Left lung (tissue), 10 donors: ENCODE results near the gene USP48. TPM values are rescaled to one million over a fixed set of nuclear protein-coding genes. Genes with fewer than 3 reads are reported as not detected.
A peak's percentile ranks its signal among the peaks of the same experiment; 100 is the strongest.
"Not testable (repeated sequence)": the region's sequence is repeated elsewhere in the genome, so short reads cannot be mapped to it uniquely, and the experiment has no call there.

Experiments used
- ATAC-seq: fragments of 200-7000 bp; cut with Tn5 transposase; one replicate; pipeline ENCODE4 v1.9.1; 2020; ENCODE audit warnings: moderate library complexity
- DNase-seq, 4 donors: peaks; one replicate each; pipeline ENCODE4 v3.0.0-alpha.2; 2013 to 2020
- H3K27ac ChIP-seq, 2 donors: fragments of 200-600 bp; sonication (generic) in 1 of 2; one replicate each; pipeline versions ENCODE4 v1.5.0 to v1.8.0; 2020 to 2021
- H3K27me3 ChIP-seq, 2 donors: fragments of 200-600 bp; sonication (generic) in 1 of 2; one replicate each; pipeline versions ENCODE4 v1.5.0 to v1.8.0; 2020 to 2021
- H3K36me3 ChIP-seq, 2 donors: fragments of 200-600 bp; sonication (generic) in 1 of 2; one replicate each; pipeline versions ENCODE4 v1.5.0 to v1.8.0; 2020 to 2021
- H3K4me1 ChIP-seq, 2 donors: fragments of 200-600 bp; one replicate each; pipeline ENCODE4 v1.8.0; 2021
- H3K4me3 ChIP-seq, 2 donors: fragments of 200-600 bp; sonication (generic) in 1 of 2; one replicate each; pipeline versions ENCODE4 v1.5.0 to v1.8.0; 2020 to 2021; ENCODE audit warnings: mild to moderate bottlenecking in 1 of 2
- H3K9me3 ChIP-seq, 2 donors: fragments of 200-600 bp; sonication (generic) in 1 of 2; one replicate each; pipeline versions ENCODE4 v1.5.0 to v1.8.0; 2020 to 2021
- intact Hi-C, 2 donors: fragments of 100-400 bp; cut with DNase I; formaldehyde crosslinking; loops; one replicate each; pipeline versions ENCODE4 v1.11.2 to v1.14.2; 2022
- polyA plus RNA-seq, 6 donors: library from polyadenylated mRNA; unstranded; fragments of 120-200 nt; gene quantifications; one replicate each; pipeline ENCODE4 v1.2.1, GENCODE V29; 2013; ENCODE audit not compliant: insufficient read length in 6 of 6
- total RNA-seq, 2 donors: library from RNA; stranded (reverse); fragmentation: NEBNext Ultra II Directional; extraction: Animal tissue kit (Norgen Biotek cat#: 25700); gene quantifications; one replicate each; pipeline ENCODE4 v1.2.1, GENCODE V29; 2021
- TF ChIP-seq, protein P1 (sequence below), 2 donors: fragments of 200-600 bp; sonication (generic) in 1 of 2; IDR thresholded peaks; one replicate each; pipeline versions ENCODE4 v1.5.0 to v1.8.0; 2021; ENCODE audit warnings: antibody characterized with exemption in 2 of 2
- donor health status: DM: no; HTN: yes; CAD: no.
- donor health status: DM: no; HTN: no; CAD: no.

USP48 gene
- total and polyA plus RNA-seq, 8 donors = 57.9 to 95.6 (median 80.9) TPM

DNA sequence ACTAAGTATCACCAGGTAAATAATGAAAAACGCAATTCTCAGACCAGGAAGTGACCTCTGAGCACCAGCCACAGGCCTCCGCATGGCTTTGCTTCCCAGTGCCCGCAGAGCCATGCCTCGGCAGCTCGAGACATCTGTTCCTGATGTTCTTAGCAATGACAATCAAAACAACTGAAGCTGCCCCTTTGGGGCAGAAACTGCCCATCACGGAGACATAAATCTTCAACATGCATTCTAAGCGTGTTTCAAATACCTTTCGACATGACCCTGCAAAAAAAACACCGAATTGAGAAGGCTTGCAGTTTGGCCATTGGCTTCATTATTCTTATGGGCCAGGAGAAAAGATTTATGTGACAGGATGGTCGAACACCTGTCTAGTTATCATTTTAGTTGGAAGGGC lies 108.0 kb downstream of the USP48 start:
- Histone ChIP-seq H3K27me3 (peaks cover 0 to 12% of the 10 kb centered on the region in 2 donors), H3K4me3 (no peak overlapping the region), H3K4me1 (peaks cover 5 to 18% of the 10 kb centered on the region in 2 donors), H3K27ac (no peak overlapping the region), H3K36me3 (peaks cover 0 to 31% of the 10 kb centered on the region in 2 donors), H3K9me3 (no peaks in the 10 kb centered on the region)
- TF ChIP-seq, protein P1, sequence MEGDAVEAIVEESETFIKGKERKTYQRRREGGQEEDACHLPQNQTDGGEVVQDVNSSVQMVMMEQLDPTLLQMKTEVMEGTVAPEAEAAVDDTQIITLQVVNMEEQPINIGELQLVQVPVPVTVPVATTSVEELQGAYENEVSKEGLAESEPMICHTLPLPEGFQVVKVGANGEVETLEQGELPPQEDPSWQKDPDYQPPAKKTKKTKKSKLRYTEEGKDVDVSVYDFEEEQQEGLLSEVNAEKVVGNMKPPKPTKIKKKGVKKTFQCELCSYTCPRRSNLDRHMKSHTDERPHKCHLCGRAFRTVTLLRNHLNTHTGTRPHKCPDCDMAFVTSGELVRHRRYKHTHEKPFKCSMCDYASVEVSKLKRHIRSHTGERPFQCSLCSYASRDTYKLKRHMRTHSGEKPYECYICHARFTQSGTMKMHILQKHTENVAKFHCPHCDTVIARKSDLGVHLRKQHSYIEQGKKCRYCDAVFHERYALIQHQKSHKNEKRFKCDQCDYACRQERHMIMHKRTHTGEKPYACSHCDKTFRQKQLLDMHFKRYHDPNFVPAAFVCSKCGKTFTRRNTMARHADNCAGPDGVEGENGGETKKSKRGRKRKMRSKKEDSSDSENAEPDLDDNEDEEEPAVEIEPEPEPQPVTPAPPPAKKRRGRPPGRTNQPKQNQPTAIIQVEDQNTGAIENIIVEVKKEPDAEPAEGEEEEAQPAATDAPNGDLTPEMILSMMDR (IDR thresholded peaks at IDR 0.05) = no peak
- ATAC-seq (no peak), DNase-seq (no peak)
- intact Hi-C loops = no loop called here

DNA sequence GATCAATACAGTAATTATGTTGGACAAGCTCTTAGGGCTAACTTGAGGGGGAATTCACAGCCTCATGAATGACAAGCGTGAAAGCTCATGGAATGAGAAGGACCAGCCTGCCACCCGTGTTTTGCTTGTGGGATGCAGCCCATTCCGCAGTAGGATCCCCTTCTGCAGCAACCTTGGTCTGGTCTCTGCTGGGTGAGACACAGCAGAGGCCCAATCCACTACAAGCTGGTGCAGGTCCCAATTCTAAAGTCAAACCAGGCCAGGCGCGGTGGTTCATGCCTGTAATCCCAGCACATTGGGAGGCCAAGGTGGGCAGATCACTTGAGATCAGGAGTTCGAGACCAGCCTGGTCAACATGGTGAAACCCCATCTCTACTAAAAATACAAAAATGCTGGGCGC lies 109.1 kb downstream of the USP48 start:
- H3K4me3 ChIP-seq, DNase-seq, intact Hi-C loops, ATAC-seq, H3K9me3 ChIP-seq: not testable (repeated sequence)
- Histone ChIP-seq H3K36me3 (peaks cover 0 to 21% of the 10 kb centered on the region in 2 donors), H3K27ac (peak overlapping the region in 1 of 2 donors; percentile 48), H3K4me1 (peaks cover 8 to 29% of the 10 kb centered on the region in 2 donors), H3K27me3 (peaks cover 8 to 24% of the 10 kb centered on the region in 2 donors)

DNA sequence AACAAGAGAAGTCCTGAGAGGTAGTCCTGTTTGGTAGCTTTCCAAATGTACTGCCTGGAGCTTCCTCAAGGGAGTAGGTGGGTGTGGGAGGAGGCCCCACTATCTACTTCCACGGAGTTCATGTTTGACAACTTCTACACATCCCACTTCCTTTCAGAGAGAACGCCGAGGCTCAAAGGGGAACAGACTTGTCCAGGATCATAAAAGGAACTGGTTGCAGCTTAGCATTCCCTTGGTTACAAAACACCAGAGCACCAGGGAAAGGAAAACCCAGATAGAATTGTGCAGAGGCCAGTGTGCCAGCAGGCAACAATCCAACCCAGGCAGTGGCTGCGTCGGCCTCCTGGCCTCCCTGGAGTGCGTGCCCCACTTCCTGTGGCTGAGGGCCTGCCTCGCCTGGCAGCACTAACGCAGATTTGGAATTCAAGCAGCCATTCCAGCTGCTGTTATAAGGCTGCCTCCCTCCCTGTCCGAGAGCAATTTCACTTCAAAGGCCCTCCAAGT lies 109.6 kb downstream of the USP48 start:
- Histone ChIP-seq H3K27ac (peak overlapping the region in 1 of 2 donors; percentile 48), H3K27me3 (peaks cover 13 to 29% of the 10 kb centered on the region in 2 donors), H3K36me3 (peaks cover 0 to 16% of the 10 kb centered on the region in 2 donors), H3K4me1 (peaks cover 8 to 35% of the 10 kb centered on the region in 2 donors), H3K9me3 (no peaks in the 10 kb centered on the region), H3K4me3 (no peak overlapping the region)
- ATAC-seq (peak; percentile 72), DNase-seq (peak in 2 of 4 donors; percentile 73 to 74)
- TF ChIP-seq, protein P1 (IDR thresholded peaks at IDR 0.05) = no peak
- intact Hi-C loops = no loop called here

DNA sequence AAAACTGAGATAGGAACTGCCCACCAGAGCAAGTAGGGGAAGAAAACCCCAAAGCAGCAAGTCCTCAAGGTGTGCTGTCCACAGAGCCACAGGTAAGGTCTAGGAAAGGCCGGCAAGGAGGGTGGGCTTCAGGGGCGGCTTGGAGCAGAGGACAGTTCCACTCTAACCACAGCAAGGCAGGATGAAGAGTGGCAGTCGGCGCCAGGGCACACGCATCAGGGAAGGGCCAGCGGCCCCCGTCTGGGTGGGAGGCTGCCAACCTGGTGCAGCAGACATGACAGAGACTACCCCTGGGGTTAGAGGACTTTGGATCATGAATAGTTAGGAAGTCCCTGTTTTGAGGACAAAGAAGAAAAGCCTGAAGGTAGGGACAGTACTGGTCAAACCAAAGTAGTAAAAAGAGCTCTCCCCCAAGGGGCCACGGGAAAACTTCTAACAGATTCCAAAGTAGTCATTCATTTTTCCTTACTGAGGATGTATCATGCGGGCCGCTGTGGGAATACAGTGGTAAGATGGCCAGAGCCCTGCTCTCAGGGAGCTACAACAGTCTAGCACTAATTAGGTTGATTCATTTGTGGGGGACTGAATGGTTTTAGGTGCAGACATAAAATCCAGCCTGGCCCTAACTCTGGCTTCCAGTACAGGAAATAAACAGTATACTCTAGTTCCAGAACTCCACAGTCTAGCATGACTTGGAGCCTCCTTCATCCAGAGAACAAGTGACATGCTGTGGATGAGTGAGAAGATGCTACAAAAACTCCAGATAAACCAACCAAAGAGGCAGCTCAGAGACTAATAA lies 110.3 kb downstream of the USP48 start:
- intact Hi-C loops = no loop called here
- peaks cover 17 to 35% of the 10 kb centered on the region in 2 donors for H3K27me3 ChIP-seq
- no peaks in the 10 kb centered on the region for H3K9me3 ChIP-seq
- DNase-seq = no peak
- H3K4me3 ChIP-seq = no peak overlapping the region
- no peak for ATAC-seq
- H3K36me3 ChIP-seq = peaks cover 0 to 9% of the 10 kb centered on the region in 2 donors
- H3K27ac ChIP-seq = peak overlapping the region in 1 of 2 donors; percentile 48
- H3K4me1 ChIP-seq = peaks cover 8 to 35% of the 10 kb centered on the region in 2 donors
- TF ChIP-seq, protein P1 (IDR thresholded peaks at IDR 0.05) = no peak

DNA sequence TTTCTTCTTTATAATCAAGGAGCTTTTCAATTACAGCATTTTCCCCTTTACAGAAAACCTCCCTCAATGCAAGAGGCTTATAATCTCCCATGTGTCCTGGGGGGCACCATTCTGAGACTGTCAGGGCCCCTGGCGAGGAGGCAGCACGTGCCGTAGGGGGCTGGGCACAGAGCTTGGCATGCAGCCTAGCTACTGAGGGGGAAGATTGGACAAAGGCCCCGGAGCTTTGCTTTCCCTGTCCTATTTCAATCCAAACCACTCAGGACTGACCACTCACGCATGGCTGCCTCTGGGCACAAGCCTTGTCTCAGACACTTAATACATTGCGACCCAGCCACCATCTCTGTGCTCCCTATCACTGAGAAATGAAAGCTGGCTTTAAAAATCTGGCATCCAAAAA lies 111.0 kb downstream of the USP48 start:
- DNase-seq (no peak), ATAC-seq (no peak)
- Histone ChIP-seq H3K27ac (no peak overlapping the region), H3K4me1 (peaks cover 8 to 35% of the 10 kb centered on the region in 2 donors), H3K9me3 (no peaks in the 10 kb centered on the region), H3K36me3 (peaks cover 0 to 1% of the 10 kb centered on the region in 2 donors), H3K4me3 (no peak overlapping the region), H3K27me3 (peaks cover 17 to 43% of the 10 kb centered on the region in 2 donors)
- intact Hi-C loops = no loop called here
- TF ChIP-seq, protein P1 (IDR thresholded peaks at IDR 0.05) = no peak
